Dermis blood vessel endothelial cell (primary cell): ENCODE data around the gene PPHLN1. TPM values are rescaled to one million over a fixed set of nuclear protein-coding genes. Genes with fewer than 3 reads are reported as not detected.
"Not testable (repeated sequence)": the region's sequence is repeated elsewhere in the genome, so short reads cannot be mapped to it uniquely, and the experiment has no call there.

Experiments used
- DNase-seq: peaks from one replicate; pipeline ENCODE4 v3.0.0; 2010
- total RNA-seq: library from RNA; depleted of rRNA; stranded (reverse); fragments of >200 nt; gene quantifications from 2 replicates; pipeline ENCODE4 v1.2.3, GENCODE V29; 2014

PPHLN1 gene
- total RNA-seq, 1 donor from 2014 or later: 101 TPM

GRCh38 chr12:42323856-42324255 lies 2.1 kb upstream of the PPHLN1 start:
- no peak for DNase-seq

- DNase-seq: no peak
These were observed 678 bp upstream of the PPHLN1 start for GRCh38 chr12:42325326-42325652.

DNA sequence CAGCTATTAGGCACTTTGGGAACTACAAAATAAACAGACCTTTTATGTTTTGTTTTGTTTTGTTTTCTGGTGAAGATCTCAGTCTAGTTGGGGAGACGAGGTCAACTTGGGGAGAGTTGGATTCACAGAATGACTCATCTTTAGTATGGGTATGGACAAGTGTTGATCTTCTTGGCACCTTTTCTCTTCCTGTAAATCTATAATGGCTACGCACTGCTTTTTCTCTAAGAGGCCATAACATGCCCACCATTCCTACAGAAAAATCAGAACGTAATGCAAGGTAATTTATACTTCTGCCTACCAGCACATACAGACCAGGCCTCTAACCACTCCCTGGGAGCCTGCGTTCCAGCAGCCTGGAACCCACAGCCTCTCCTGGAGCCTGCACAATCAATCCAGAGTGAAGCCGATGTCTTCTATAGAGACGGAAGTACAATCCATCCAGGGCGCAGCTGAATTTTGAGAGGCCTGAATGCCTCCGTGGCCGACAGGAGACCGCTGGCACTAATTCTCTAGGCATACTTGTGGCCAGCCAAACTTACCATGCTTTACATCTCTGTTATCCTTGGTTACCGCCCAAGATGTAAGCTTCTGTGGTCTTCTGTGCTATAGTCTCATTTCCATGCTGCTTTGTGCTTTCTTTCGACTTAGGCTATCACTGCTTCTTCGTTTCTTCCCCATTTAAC lies 717 bp downstream of the PPHLN1 start:
- DNase-seq: peak; percentile 35

GRCh38 chr12:42327227-42327590 lies 1.2 kb downstream of the PPHLN1 start:
- no peak for DNase-seq

- DNase-seq: not testable (repeated sequence)
These were observed 4.1 kb downstream of the PPHLN1 start for GRCh38 chr12:42330097-42330496.

GRCh38 chr12:42332301-42333285 lies 6.6 kb downstream of the PPHLN1 start:
- DNase-seq: peak; percentile 73

- DNase-seq: no peak
These were observed 10.3 kb downstream of the PPHLN1 start for GRCh38 chr12:42336286-42336685.

- no peak for DNase-seq
These were observed 12.3 kb downstream of the PPHLN1 start for GRCh38 chr12:42338280-42338679.

DNA sequence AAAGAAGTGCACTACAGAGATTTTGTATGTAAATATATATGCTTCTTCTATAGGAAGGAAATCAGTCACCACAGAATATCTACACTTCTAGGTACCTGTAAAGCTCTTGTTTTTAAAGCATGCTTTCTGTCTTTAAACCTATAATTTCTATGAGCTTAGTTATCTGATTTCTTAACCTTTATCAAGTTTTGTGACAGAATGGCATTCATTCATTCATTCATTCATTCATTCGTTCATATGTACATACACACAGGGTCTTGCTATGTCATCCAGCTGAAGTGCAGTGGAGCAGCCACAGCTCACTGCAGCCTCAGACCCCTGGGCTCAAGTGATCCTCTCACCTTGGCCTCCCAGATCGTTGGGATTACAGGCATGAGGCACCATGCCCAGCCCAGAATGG lies 16.1 kb downstream of the PPHLN1 start:
- DNase-seq: no peak

- no peak for DNase-seq
These were observed 17.8 kb downstream of the PPHLN1 start for GRCh38 chr12:42343721-42344120.

DNA sequence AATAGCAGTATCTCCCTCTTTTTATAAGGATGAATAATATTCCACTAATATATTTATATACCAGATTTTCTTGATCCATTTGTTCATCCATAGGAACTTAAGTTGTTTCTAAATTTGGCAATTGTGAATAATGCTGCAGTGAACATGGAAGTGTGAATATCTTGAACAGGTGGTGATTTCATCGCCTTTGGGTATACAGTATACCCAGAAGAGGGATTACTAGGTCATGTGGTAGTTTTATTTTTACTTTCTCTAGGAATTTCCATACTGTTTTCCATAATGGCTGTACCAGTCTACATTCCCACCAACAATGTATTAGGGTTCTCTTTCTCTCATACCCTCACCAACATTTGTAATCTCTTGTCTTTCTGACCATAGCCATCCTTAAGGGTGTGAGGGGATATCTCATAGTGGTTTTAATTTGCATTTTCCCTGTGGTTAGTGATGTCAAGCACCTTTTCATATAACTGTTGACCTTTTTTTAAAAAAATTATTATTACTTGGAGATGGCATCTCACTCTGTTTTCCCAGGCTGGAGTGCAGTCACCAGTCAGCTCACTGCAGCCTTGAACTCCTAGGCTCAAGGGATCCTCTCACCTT lies 20.5 kb downstream of the PPHLN1 start:
- DNase-seq: no peak

DNA sequence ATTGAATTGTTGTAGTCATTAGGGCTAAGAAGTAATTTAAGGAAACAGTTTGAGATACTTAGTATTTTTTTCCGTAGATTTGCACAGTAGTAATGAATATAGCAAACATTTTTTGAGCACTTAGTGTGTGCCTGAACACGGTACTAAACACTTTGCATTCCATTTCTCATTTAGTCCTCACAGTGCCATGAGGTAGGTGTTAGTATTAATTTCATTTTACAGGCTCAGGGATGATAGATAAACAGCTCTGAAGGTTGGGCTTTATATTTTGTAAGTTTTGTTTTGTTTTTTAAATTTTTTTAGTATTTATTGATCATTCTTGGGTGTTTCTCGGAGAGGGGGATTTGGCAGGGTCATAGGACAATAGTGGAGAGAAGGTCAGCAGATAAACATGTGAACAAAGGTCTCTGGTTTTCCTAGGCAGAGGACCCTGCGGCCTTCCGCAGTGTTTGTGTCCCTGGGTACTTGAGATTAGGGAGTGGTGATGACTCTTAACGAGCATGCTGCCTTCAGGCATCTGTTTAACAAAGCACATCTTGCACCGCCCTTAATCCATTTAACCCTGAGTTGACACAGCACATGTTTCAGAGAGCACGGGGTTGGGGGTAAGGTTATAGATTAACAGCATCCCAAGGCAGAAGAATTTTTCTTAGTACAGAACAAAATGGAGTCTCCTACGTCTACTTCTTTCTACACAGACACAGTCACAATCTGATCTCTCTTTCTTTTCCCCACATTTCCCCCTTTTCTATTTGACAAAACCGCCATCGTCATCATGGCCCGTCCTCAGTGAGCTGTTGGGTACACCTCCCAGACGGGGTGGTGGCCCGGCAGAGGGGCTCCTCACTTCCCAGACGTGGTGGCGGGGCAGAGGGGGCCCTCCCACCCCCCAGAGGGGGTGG lies 23.4 kb downstream of the PPHLN1 start:
- DNase-seq: not testable (repeated sequence)

DNA sequence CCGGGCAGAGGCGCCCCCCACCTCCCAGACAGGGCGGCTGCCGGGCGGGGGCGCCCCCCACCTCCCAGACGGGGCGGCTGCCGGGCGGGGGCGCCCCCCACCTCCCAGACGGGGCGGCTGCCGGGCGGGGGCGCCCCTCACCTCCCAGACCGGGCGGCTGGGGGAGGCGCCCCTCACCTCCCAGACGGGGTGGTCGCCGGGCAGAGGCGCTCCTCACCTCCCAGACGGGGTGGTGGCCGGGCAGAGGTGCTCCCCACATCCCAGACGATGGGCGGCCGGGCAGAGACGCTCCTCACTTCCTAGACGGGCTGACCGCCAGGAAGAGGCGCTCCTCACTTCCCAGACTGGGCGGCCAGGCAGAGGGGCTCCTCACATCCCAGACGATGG lies 24.0 kb downstream of the PPHLN1 start:
- not testable (repeated sequence) for DNase-seq

- DNase-seq: no peak
These were observed 30.4 kb downstream of the PPHLN1 start for GRCh38 chr12:42356344-42356743.

- DNase-seq: peak; percentile 25
These were observed 34.9 kb downstream of the PPHLN1 start for GRCh38 chr12:42360747-42361403.

DNA sequence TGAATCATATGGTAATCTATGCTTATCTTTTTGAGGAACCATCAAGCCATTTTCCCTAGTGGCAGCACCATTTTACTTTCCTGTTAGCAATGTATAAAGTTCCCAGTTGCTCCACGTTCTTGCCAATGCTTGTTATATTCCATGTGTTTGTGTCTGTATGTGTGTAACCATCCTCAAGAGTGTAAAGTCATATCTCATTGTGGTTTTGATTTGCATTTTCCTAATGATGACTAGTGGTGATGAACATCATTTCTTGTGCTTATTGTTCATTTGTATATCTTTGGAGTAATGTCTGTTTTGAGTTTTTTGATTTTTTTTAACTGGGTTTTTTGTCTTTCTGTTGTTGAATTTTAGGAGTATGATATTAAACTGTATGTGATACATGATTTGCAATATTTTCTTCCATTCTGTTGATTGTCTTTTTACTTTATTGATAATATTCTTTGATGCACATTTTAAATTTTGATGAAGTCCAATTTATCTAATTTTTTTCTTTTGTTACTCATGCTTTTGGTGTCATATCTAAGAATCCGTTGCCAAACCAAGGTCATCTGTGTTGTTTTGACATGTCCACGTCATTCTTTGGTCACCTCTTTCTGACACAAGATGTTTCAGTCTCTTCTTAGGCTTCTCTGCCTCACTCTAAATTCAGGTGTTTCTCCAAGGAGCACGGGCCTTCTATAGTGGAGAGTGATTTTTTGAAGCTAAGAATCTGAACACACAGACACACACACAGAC lies 36.1 kb downstream of the PPHLN1 start:
- no peak for DNase-seq

DNA sequence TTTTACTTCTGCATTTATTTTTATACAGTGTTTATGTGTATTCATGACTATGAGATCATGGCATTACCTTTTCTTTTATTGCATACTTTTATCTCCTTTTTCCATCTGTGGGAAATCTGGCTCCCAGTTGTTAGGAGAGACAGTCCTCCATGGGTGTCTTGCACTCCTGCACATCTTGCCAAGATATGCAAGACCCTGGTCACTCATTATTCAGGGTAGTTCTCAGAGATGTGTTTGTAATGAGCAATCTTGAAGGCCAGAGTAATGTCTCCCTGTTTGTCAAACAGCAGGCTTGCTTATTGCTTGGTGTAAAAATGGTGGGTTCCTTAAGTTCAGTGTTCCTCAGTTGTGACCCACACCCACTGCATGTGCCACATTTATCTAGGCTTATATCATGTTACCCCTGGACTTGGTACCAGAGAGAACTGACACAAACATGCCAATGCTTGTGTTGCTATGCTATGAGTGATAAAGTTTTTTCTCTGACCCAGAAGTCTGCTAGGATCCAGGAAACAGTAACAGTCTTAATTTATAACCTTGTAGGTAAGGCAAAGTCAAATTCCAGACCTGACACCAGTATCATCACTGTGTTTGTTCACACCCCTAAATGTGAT lies 36.8 kb downstream of the PPHLN1 start:
- DNase-seq: no peak

DNA sequence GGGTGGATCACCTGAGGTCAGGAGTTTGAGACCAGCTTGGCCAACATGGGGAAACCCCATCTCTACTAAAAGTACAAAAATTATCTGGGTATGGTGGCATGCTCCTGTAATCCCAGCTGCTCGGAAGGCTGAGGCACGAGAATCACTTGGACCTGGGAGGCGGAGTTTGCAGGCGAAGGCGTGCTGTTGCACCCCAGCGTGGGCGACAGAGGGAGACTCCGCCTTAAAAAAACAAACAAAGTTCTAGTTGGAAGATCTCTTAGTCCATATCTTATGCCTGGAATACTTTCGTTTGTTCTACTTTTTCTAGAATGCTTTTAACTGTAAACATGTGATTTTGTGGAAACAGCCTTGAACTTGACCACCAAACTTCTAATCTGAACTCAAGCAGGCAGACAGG lies 38.7 kb downstream of the PPHLN1 start:
- no peak for DNase-seq

- DNase-seq: no peak
These were observed 39.5 kb downstream of the PPHLN1 start for GRCh38 chr12:42365486-42365885.

DNA sequence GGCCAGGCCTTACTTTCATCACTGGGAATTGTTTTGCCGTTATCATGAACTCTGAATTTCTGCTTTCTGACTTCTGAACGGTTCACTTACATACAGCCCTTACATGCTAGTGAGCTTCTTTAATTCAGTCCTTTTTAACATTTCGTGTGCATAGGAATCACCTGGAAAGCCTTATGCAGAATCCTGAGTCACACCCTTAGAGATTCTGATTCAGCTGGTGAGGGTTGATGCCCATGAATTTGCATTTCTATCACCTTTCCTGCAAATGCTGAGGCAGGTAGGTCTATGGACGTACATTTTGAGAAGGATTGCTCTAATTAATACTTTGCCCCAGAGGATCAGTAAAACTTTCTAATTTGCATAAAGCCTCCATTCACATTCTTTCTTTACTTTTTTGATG lies 44.0 kb downstream of the PPHLN1 start:
- no peak for DNase-seq
